ENCODE measurements around the gene DTWD2. TPM values are rescaled to one million over a fixed set of nuclear protein-coding genes. Genes with fewer than 3 reads are reported as not detected.

Gene DTWD2
- total RNA-seq, 1 donor from 2014 or later = 4.0 TPM

- intact Hi-C loops (cut with micrococcal nuclease) = no loop called here
- Mint-ChIP-seq H3K4me1 (no peaks in the 10 kb centered on the region), H3K4me3 (no peak overlapping the region), H3K36me3 (ENCODE audit: low read depth) (no peaks in the 10 kb centered on the region), H3K9me3 (no peaks in the 10 kb centered on the region), H3K27me3 (no peaks in the 10 kb centered on the region), H3K27ac (no peak overlapping the region)
- no peak for TF ChIP-seq CTCF (IDR thresholded peaks at IDR 0.05)
- ChIA-PET POLR2A (no interaction called here), CTCF (interaction anchor here (1.1 kb wide), 1 partner anchor 163 kb away, joined by 3 read pairs; no protein-coding TSS in a partner anchor)
- no peak for ATAC-seq (ENCODE audit: low read depth)
- no peak for DNase-seq
Observed at GRCh38 chr5:118793652-118794051, 194.7 kb downstream of the DTWD2 start.

GRCh38 chr5:118793091-118793490 is 195.3 kb downstream of the DTWD2 start:
- H3K4me1 Mint-ChIP-seq = no peaks in the 10 kb centered on the region
- TF ChIP-seq CTCF (IDR thresholded peaks at IDR 0.05) = no peak
- no peaks in the 10 kb centered on the region for H3K36me3 Mint-ChIP-seq (ENCODE audit: low read depth)
- no peak overlapping the region for H3K27ac Mint-ChIP-seq
- no peaks in the 10 kb centered on the region for H3K9me3 Mint-ChIP-seq
- intact Hi-C loops (cut with micrococcal nuclease) = no loop called here
- DNase-seq (no peak), ATAC-seq (ENCODE audit: low read depth) (no peak)
- H3K4me3 Mint-ChIP-seq = no peak overlapping the region
- POLR2A ChIA-PET = no interaction called here
- CTCF ChIA-PET = interaction anchor here (1.1 to 2.1 kb wide), 3 partner anchors 17 to 1338 kb away, joined by 3 to 11 read pairs (median 6); no protein-coding TSS in a partner anchor
- H3K27me3 Mint-ChIP-seq = peaks cover 3% of the 10 kb centered on the region

- TF ChIP-seq CTCF (IDR thresholded peaks at IDR 0.05) = no peak
- peaks cover 3% of the 10 kb centered on the region for H3K27me3 Mint-ChIP-seq
- intact Hi-C loops (cut with micrococcal nuclease) = loop anchor here (1.0 kb wide), 1 partner anchor 1338 kb away; no protein-coding TSS in a partner anchor
- no peaks in the 10 kb centered on the region for H3K9me3 Mint-ChIP-seq
- no peak overlapping the region for H3K27ac Mint-ChIP-seq
- ChIA-PET CTCF (interaction anchor here (0.7 to 2.1 kb wide), 4 partner anchors 17 to 1337 kb away, joined by 3 to 11 read pairs (median 4); no protein-coding TSS in a partner anchor), POLR2A (no interaction called here)
- H3K4me3 Mint-ChIP-seq = no peak overlapping the region
- no peaks in the 10 kb centered on the region for H3K36me3 Mint-ChIP-seq (ENCODE audit: low read depth)
- DNase-seq (no peak), ATAC-seq (ENCODE audit: low read depth) (peak; percentile 47)
- H3K4me1 Mint-ChIP-seq = no peaks in the 10 kb centered on the region
Observed at GRCh38 chr5:118791926-118792734, 196.2 kb downstream of the DTWD2 start.

GRCh38 chr5:118789366-118789765 is 199.0 kb downstream of the DTWD2 start:
- Mint-ChIP-seq H3K4me3 (no peak overlapping the region), H3K27ac (no peak overlapping the region), H3K4me1 (no peaks in the 10 kb centered on the region), H3K36me3 (ENCODE audit: low read depth) (no peaks in the 10 kb centered on the region), H3K9me3 (no peaks in the 10 kb centered on the region), H3K27me3 (peaks cover 3% of the 10 kb centered on the region)
- no peak for DNase-seq
- intact Hi-C loops (cut with micrococcal nuclease) = no loop called here
- ATAC-seq (ENCODE audit: low read depth) = no peak
- no peak for TF ChIP-seq CTCF (IDR thresholded peaks at IDR 0.05)
- ChIA-PET CTCF (no interaction called here), POLR2A (no interaction called here)

GRCh38 chr5:118788351-118788750 is 200.0 kb downstream of the DTWD2 start:
- Mint-ChIP-seq H3K27me3 (peaks cover 3% of the 10 kb centered on the region), H3K4me1 (no peaks in the 10 kb centered on the region), H3K27ac (no peak overlapping the region), H3K9me3 (no peaks in the 10 kb centered on the region), H3K4me3 (no peak overlapping the region), H3K36me3 (ENCODE audit: low read depth) (no peaks in the 10 kb centered on the region)
- DNase-seq (no peak), ATAC-seq (ENCODE audit: low read depth) (no peak)
- CTCF ChIA-PET = no interaction called here
- POLR2A ChIA-PET = no interaction called here
- intact Hi-C loops (cut with micrococcal nuclease) = no loop called here
- no peak for TF ChIP-seq CTCF (IDR thresholded peaks at IDR 0.05)

Other genes with a start within 250 kb of the DTWD2 start
- 66.8 and 76.9 TPM in 2 replicates for gene DMXL1, start 82.5 kb upstream of the DTWD2 start, total RNA-seq